ENCODE results near the gene WASHC2C.
"Not testable (repeated sequence)": the region's sequence is repeated elsewhere in the genome, so short reads cannot be mapped to it uniquely, and the experiment has no call there.

DNA sequence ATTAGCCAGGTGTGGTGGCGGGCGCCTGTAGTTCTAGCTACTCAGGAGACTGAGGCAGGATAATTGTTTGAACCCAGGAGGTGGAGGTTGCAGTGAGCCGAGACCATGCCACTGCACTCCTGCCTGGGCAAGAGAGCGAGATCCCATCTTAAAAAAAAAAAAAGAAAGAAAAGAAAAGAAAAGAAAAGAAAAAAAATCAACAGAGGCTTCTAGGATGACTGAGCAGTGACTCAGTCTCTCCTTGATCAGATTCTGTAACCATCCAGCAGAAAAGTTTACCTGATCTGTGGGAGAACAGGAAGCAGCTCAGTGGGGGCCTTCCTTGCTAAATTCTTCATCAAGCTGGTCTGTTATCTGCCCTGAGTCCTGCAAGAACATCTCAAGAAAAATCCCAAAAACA is 87.1 kb downstream of the WASHC2C start:
- TF ChIP-seq, protein P1, sequence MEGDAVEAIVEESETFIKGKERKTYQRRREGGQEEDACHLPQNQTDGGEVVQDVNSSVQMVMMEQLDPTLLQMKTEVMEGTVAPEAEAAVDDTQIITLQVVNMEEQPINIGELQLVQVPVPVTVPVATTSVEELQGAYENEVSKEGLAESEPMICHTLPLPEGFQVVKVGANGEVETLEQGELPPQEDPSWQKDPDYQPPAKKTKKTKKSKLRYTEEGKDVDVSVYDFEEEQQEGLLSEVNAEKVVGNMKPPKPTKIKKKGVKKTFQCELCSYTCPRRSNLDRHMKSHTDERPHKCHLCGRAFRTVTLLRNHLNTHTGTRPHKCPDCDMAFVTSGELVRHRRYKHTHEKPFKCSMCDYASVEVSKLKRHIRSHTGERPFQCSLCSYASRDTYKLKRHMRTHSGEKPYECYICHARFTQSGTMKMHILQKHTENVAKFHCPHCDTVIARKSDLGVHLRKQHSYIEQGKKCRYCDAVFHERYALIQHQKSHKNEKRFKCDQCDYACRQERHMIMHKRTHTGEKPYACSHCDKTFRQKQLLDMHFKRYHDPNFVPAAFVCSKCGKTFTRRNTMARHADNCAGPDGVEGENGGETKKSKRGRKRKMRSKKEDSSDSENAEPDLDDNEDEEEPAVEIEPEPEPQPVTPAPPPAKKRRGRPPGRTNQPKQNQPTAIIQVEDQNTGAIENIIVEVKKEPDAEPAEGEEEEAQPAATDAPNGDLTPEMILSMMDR (IDR thresholded peaks at IDR 0.05; ENCODE audit: poor library complexity, severe bottlenecking) = not testable (repeated sequence)
- TF ChIP-seq EZH2 (IDR thresholded peaks at IDR 0.05; ENCODE audit: borderline replicate concordance, insufficient read depth, low read length, poor library complexity, severe bottlenecking) = not testable (repeated sequence)
